SKM-1 (cell line): ENCODE results near the gene RNF220.

Source experiments
- DNase-seq: peaks from one replicate; lab custom pipeline; 2025; ENCODE audit not compliant: unreplicated experiment; lab: John Stamatoyannopoulos, UW

The RNF220 gene

DNA sequence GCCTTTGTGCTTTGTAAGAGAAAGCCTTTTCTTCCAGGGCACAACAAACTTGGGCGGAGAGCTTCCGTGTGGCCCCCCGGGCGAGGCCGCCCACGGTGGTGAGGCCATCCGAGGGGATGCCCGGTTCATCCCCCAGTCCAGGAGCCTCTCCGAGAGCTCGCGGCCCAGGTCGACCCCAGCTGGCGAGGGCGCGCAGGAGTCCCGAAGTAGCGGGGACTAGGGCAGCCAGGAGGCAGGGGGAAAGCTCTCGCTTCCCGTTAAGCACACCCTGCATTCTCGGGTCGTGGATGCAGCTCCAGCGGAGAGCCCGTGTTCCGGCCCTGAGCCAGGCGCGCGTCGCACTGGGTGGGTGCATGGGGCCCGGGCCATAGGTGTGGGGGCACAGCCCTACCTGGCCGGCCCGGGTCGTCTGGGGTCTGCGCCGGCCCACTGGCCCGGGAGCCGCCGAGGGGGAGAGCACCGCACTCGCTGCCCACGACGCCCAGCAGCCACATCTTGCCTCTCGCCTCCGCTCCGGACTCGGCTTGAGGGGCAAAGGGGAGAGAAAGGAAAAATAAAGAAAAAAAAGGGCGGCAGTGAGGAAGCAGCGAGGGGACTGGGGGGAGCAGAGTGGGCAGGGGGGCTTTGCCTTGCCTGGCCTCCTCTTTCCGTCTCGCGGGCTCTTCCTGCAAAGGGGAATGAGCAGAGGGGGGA, 1.8 kb downstream of the RNF220 start:
- no peak for DNase-seq

DNA sequence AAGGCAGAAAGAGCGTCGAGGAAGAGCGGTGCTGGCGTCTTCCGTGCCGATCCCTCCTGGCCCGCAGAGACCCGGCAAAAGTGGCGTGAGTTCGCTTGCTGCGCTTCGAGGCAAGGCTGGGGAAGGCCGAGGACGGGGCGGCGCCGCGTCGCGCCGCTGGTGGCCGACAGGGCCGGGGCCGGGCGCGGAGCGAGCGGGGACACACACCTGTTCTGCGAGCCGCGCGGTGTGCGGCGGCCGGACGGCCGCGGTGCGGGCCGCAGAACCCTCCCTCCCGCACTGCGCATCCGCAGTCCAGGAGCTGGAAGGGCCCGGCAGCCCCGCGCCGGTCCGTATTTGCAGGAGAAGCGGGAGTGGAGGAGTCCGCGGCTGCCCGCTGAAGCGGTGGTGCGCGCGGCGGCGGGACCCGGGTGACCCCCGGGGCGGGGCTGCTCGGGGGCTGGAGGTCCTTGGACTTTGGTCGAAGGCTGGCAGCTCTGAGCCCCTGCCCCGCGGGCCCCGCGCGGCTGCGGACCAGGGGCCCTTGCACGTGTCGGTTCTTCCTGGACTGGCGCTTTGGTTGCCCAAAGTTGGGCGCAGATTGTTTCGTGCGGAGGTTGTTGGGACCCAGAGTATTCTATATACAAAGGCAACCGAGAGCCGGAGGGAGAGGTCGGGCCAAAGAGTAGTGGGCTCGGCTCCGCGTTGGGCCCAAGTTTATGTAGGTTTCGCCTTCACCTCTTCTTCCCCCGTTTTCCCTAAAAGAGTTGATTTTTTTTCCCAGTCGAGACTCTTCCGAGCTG, 2.6 kb downstream of the RNF220 start:
- no peak for DNase-seq

DNA sequence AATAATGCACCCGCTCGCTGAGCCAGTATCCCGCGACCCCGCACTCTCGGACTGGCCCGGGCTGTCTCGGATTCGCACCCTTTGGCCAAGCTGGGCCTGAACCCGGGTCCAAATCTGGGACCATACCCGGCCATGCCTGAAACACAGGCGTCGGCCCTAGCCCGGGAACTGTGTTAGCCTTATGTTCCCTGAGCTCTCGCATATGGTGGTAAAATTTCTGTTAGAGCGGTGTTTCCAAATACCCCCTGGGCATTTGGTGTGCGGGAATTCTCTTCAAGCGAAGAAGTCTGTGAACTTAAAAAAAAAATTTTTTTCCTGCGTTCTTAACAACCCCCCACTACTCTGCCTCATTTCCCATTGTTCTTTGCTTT, 3.1 kb downstream of the RNF220 start:
- DNase-seq, result no peak

DNA sequence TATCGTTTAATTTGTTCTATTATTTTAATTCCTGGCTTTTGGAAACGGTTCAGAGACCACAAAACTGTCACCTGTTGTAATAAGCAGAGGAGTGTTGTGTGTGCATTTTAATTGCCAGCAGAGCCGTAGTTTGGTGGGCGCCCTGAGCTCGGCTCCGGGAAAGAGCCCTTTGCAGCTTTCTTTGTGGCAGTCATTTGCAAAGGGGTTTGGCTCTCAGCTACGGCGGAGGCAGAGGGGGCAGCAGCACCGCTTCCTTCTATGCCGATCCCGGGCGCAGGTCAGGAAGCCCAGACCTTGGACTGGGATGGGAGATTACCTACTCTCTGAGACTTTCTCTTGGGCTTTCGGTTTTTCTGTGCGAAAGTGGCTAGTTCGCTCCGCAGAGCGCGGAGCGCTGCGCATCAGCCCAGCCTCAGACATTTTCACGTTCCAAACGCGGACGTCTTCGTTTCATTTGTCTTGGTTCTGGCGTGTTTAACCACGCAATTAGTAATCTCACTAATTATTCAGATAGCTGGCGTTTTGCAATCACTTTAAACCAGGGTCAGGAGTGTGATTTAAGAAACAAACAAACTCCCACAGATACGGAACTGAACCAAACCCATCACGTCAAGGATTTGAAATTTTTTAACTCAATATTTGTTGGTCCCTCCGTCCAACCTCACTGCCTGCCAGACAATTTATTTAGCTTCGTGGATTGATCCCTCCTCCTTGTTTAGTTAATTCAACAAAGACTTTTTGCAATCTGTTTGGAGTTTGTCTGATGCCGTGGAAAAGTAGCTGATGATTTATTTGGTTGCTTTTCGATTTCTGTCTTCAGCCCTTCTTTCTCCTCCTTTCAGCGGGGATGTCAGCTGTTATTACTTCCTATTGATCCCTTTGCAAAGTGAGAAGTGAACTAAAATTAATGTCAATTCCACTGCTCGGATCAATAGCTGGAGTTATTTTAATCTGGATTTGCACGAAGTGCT, 3.9 kb downstream of the RNF220 start:
- no peak for DNase-seq

DNA sequence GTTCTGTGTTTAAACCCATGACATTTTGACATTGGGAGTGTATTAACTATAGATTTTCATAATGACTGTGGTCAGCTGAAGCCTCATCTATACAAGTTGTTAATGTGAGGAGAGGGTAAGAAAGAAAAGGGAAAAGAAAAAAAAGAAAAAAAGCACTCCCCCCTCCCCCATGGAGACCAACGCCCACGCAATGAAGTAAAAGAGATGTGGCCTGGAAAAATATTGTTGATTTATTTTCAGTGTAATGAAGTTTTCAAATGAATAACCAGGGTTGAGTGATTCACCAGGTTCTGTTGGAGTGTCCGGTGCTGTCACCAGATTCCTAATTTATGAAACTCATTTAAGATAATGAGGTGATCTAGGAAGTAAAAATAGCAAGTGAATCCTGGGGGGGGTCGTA, 4.7 kb downstream of the RNF220 start:
- DNase-seq, result no peak

DNA sequence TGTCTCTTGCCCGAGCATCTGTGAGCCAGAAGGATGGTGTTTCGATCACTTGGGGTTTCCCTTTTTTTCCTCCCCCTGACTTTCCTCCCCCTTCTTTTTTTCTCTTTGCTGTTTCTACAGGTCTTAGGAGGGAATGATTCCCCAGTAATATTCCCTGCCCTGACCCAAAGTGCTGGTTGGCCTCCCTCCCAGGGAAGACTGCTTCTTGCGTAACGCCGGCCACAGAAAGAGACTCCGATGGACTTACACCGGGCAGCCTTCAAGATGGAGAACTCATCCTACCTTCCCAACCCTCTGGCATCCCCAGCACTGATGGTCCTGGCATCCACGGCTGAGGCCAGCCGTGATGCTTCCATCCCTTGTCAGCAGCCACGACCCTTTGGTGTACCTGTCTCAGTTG, 6.8 kb downstream of the RNF220 start:
- DNase-seq, result no peak

DNA sequence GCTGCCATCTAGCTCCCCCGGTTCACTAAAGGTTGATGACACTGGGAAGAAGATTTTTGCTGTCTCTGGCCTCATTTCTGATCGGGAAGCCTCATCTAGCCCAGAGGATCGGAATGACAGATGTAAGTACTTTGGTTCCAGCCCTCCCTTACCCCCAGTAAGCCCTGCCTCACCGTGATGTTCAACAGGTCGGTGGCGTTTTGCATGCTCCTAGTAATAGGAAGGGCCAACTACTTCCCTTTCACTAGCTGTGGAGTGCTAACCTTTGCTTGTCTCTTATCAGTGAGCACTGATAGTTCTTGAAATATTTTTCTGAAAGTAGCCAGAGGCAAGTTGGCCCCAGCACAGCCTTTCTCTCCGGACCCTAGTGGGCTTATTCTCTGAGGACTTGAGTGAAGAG, 7.5 kb downstream of the RNF220 start:
- DNase-seq, result no peak

DNA sequence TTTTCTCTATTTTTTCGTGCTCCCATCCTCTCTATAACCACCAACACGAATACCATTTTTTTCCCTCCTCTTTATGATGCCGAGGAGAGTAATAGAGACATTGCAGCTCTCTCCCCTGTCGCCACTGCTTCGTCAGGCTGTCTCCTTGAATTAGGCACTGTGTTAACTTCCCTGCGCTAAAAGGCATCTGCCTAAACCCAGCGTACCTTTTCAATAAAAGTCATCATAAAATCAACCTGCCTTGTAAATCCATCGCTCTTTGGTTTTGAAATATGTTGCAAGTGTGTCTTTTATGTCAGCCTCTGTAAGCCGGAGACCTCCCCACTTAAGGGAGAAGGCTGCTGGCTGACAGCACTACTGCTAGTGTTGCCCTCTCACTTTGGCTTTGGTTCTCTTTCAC, 8.7 kb downstream of the RNF220 start:
- no peak for DNase-seq

DNA sequence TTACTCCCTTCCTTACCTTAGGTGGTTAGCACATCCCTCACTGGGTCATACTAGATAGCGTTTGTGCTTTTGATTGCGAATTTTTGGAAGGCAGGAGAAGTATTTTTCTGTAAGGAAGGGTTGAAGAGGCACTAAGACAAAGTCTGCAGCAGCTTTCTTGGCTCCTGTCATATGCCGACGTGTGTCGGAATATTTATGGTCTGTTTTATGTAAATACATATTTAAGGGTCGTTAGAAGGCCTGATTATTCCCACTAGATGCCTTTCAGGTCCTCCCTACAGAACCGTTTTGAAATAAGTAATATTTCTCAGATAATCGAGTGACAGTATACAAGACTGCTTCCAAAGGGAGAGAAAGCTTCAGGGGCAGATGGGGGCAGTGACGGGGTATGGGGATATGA, 10.0 kb downstream of the RNF220 start:
- DNase-seq, result no peak

DNA sequence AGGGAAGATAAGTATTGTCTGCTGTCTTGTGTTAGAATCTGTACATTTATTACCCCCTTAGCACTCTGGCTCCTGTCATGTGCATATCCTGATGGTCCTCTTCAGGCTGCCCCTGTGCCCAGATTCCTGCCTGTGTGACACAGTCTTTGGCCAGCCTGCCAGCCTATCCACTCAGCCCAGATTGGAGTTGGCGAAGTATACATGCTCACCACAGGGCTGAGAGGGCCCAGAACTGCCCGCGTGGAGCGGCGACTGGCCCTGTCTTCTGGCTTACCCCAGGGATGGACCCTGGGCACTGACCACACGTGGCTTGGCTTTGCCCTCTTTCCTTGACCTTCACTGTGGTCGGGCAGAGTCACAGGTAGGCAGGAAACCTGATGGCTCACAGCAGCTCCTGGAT, 11.4 kb downstream of the RNF220 start:
- no peak for DNase-seq

DNA sequence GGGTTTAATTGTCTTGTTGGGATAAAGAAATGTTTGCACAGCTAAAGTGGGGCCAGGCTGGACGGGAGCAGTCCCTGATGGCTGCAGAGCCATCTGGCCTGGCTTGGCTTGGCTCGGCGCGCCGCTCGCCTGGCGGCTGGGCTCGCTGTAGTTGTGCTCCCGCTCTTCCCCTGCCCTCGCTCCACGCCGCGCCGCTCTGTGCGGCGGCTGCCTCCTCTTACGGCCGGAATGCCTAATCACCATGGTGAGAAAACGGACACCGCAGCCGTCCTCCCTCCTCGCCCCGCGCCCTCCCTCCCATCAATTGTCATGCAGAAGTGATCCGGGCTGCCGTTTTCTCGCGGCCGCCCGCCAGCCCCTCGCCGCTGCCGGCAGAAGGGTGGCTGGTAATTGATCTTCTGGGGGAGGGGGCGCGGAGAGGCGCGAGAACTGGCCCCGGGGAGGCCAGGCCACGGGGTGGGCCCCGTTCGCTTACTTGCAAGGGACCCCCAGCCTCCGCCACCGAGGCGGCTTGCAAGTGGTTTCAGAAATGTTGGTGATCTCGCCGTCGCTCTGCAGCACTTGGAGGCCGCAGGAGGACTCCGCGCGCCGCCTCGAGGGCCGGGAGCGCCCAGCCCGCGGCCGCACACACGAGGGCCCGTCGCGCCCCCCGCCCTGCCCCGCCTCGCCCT, 12.4 kb downstream of the RNF220 start:
- DNase-seq, result no peak

DNA sequence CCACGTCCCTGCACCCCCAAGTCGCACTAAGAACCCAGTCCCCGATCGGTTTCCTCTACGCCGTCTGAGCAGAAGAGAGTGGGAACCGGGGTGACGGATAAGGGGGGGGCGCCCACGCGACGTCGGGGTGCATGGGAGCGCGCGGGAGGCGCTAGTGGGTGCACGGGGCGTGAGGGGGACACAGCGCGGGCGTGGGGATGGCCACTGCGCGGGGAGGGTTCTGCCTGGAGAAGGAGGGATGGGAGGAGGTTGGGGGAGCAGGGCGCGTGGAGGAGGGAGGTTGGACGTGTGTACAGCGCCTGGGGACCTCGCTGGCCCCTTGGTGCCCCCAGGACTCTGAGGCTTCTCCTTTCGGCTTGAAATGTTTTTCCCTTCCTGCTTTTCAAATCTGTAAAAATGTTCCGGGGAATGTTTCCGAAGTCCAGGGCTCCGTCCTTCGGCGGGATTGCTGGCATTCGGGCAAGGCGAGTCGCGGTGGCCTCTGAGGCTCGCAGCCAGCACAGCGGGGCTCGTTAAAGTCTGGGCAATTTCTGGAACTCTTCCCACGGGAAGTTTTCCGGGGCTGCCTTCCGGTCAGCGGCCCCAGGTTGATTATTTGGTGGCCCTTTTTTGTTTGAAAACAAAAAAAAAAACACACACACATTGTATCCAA, 13.1 kb downstream of the RNF220 start:
- DNase-seq, result no peak

DNA sequence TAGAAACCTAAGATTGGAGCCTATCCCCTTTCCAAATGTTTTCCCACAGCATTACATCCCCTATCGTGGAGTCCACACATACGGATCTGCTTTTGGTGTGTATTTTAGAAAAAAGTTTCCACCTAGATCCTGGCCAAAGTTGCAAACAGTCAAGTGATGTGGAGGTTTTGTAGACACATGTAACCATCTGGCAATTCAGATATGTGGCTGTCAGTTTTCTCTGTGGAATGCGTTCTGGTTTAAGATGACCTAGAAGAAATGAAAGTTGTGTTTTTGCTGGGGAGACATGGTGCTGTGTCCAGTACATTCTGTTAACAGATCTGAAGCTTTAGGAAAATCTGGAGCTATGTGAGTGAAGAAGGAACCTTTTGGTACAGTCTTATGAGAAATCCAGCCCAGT, 14.8 kb downstream of the RNF220 start:
- DNase-seq, result no peak

DNA sequence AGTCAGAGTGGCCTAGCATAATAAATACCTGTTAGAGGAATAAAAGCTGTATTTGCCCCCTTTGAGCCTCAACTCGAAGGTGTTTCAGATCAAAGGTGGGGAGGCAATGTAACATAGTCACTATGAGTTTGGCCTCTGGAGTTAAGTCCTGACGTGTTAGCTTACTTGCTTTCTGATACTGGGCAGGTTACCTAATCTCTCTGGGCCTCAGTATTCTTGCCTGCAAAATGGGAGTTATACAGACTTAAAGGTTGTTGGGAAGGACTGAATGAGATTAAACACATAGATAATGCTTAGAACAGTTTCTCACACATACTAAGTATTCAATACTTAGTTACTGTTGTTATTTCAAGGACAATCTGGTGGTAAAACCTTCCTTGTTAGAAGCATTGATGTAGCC, 15.5 kb downstream of the RNF220 start:
- DNase-seq, result no peak

DNA sequence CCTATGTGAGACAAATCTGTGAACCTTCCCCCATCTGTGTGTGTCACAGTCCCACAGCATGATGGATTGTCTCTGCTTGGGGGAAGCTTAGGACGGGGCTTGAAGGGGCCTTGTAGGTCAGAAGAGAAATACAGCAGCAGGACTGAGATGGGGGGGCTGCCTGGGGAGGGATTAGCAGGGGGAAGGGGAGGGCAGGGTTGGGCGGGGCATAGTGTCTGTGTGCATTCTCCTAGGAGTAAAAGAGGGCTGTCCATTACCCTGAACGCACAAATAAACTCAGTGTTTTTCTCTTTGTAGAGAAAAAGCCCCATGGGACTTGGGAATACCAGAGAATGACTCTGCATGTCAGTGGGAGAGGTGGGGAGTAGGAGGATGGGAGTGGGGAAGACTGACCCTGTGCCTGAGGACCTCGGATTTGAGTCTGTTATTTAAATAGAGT, 16.4 kb downstream of the RNF220 start:
- no peak for DNase-seq

DNA sequence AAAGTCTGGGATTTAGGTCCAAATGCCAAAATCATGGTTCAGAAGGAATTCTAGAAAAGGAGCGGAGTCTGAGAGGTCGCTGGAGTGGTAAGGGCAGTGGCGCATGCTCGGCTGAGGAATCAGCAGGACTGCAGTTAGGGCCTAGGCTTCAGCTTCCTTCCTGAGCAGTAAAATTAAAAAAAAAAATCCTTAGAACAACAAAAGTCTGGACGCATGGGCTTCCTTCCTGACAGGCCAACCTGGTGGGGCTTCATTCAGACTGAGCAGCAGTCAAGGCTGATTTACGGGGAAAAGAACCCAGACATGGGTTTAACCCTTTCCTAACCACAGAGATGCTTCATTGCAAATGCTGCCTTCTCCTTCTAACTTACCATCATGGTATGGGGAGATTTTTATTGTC, 17.1 kb downstream of the RNF220 start:
- no peak for DNase-seq

DNA sequence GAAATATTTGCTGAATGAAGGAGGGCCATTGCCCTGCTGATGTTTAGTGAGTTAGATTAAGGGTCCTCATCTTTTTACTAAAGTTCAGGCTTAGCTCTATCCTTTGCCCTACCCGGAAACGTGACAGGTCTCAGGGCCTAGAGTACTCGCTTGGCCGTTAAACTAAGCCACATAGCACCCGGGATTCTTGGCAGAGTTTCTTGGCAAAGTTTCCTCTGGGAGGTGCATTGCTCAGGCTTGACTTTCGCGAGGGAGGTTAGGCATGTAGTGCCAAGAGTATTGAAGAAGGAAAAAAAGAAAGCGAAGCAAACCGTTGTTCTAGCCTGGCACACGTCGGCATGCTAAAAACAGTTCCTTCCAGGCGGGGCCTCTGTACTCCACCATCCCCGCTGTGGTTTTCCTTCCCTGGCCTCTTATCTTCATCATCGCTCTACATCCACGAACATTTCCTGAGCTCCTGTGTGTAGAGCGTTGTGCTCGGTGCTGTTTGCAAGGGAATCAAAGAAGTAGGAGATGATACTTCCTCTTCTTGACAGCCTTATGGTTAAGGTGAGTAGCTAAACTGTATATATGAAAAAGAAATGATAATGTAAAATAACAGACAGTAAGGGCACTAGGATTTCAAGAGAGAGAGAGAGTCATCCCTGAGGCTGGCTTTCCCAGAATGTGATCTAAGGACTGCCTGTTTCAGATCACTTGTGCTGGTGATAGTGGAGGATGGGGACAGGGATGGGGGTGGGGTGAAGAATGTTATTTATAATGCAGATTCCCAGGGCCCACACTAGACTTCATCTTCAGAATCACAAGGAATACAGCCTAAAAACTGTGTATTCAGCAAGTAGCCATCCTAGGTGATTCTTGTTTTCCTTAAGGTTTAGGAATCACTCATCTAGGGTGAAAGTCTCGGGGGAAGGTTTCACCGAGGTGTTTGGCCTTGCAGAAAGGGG, 18.8 kb downstream of the RNF220 start:
- DNase-seq, result no peak

DNA sequence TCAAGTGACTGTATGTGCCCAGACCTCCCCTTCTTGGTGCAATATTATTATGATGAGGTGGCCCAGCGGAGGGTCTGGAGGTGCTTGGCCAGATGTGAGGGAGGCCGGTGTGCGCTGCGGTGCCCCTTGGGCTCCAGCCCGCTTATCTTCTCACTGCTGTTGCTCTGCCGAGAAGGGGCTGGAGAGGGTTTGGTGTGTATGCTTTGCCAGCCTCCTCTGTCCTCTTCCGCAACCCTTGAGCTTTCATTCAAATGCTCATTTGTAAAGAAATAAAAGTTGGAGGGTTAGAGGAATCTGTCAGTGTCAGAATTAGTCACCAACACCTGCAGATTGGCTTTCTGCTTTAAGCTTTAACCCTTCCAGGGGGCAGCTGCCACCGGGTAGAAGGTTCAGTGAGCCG, 19.7 kb downstream of the RNF220 start:
- DNase-seq, result no peak

DNA sequence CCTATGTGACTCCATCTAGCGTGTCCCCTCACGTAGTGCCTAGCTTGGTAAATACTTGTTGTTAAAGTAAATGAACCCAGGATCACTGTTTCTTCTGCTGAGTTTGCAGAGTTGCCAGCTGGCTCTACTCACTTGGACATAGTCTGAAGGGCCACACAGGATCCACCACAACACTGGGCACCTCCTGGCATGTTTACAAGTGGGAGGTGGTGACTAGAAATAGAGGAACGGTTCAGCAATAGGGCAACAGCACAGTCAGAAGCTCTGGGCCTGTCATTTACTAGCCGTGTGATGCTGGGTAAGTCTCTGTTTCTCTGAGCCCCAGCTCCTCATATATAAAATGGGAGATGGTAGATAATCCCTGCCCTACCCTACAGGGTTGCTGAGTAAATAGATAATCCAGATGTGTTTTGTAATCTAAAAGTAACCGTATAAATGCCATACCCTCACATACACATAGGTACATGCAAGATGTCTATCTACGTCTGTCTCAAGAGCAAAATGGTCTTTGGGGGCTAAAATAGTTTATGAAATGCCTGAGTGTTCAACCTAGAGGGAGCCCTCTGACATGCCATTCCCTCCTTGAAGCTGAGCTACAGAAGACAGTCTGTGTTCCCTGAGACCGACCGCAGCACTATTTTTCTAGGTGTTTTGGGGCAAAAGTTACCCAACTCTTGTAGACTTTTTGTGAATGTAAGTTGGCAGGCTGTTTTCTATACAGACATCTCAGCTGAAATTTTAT, 20.5 kb downstream of the RNF220 start:
- DNase-seq, result no peak
